Measurements from ENCODE around the gene MTHFS. TPM values are rescaled to one million over a fixed set of nuclear protein-coding genes. Genes with fewer than 3 reads are reported as not detected.

Gene MTHFS
- 11.5 and 11.8 TPM in 2 replicates for total RNA-seq

GRCh38 chr15:79896634-79897379 is at the start of gene MTHFS:
MTHFS (minus strand) TSS chr15:79897014; CDS start chr15:79896988, 26 bp downstream.

Other genes with a start within 250 kb of the MTHFS start
- gene BCL2A1, start 74.2 kb upstream of the MTHFS start, total RNA-seq = 4.9 and 27.1 TPM in 2 replicates
- gene ZFAND6, start 162.7 kb upstream of the MTHFS start, total RNA-seq = 139 and 205 TPM in 2 replicates

Data from uterine smooth muscle cell (primary cell).